WTC11 (cell line): Measurements from ENCODE around the gene CLIP3. TPM values are rescaled to one million over a fixed set of nuclear protein-coding genes. Genes with fewer than 3 reads are reported as not detected.
A peak's percentile ranks its signal among the peaks of the same experiment; 100 is the strongest.

ENCODE experiments used
- ATAC-seq: fragments of 200-7000 bp; cut with Tn5 transposase; 2 replicates; pipeline ENCODE4 v1.10.0; 2021; ENCODE audit warnings: mild to moderate bottlenecking, moderate library complexity
- CTCF ChIA-PET: fragments of 300-600 bp; sonication (Branson Sonifier 250); formaldehyde crosslinking; loops from one replicate; lab custom pipeline; 2021; ENCODE audit warnings: antibody characterized with exemption; lab: Charles Lee
- POLR2A ChIA-PET: fragments of 350-600 bp; sonication (Branson Sonifier 250); formaldehyde crosslinking; loops from one replicate; lab custom pipeline; 2021; ENCODE audit warnings: antibody characterized with exemption; lab: Charles Lee
- DNase-seq: peaks from one replicate; pipeline ENCODE4 v3.0.0; 2021; ENCODE audit warnings: low spot score
- H3K27ac Mint-ChIP-seq: 2 replicates; pipeline ENCODE4 v1.8.0; 2021; ENCODE audit warnings: mixed read lengths
- H3K27me3 Mint-ChIP-seq: 2 replicates; pipeline ENCODE4 v1.8.0; 2021; ENCODE audit warnings: low read depth, mild to moderate bottlenecking, moderate library complexity, mixed read lengths
- H3K36me3 Mint-ChIP-seq: 2 replicates; pipeline ENCODE4 v1.8.0; 2021; ENCODE audit warnings: mixed read lengths
- H3K4me1 Mint-ChIP-seq: 2 replicates; pipeline ENCODE4 v1.8.0; 2022; ENCODE audit warnings: mixed read lengths
- H3K4me3 Mint-ChIP-seq: 2 replicates; pipeline ENCODE4 v1.8.0; 2021; ENCODE audit warnings: mild to moderate bottlenecking, moderate library complexity, mixed read lengths
- H3K9me3 Mint-ChIP-seq: 2 replicates; pipeline ENCODE4 v1.8.0; 2021; ENCODE audit warnings: mixed read lengths
- ATF1 ChIP-seq: sonication (generic); formaldehyde crosslinking; IDR thresholded peaks from 2 replicates; pipeline ENCODE4 v1.8.1; 2023; ENCODE audit warnings: mild to moderate bottlenecking, moderate library complexity, missing genetic modification reagents
- ATF2 ChIP-seq: sonication (generic); formaldehyde crosslinking; IDR thresholded peaks from 2 replicates; pipeline ENCODE4 v1.8.1; 2022; ENCODE audit warnings: low read depth, missing genetic modification reagents, borderline replicate concordance
- CREB1 ChIP-seq: sonication (generic); formaldehyde crosslinking; IDR thresholded peaks from 2 replicates; pipeline ENCODE4 v1.8.0; 2023; ENCODE audit warnings: mild to moderate bottlenecking, missing genetic modification reagents
- CREM ChIP-seq: sonication (generic); formaldehyde crosslinking; IDR thresholded peaks from 2 replicates; pipeline ENCODE4 v1.8.1; 2022; ENCODE audit warnings: mild to moderate bottlenecking, missing genetic modification reagents, moderate library complexity
- ETV6 ChIP-seq: sonication (generic); formaldehyde crosslinking; IDR thresholded peaks from 2 replicates; pipeline ENCODE4 v1.8.1; 2022; ENCODE audit warnings: mild to moderate bottlenecking, missing genetic modification reagents
- KAT7 ChIP-seq: sonication (generic); formaldehyde crosslinking; IDR thresholded peaks from 2 replicates; pipeline ENCODE4 v1.8.1; 2023; ENCODE audit warnings: missing genetic modification reagents, mild to moderate bottlenecking, borderline replicate concordance
- OVOL2 ChIP-seq: fragments of 250-450 bp; sonication (Bioruptor Pico); IDR thresholded peaks from 2 replicates; pipeline ENCODE4 v1.9.0; 2021; ENCODE audit warnings: mild to moderate bottlenecking, borderline replicate concordance
- PRRX2 ChIP-seq: fragments of 250-450 bp; sonication (Bioruptor Pico); IDR thresholded peaks from 2 replicates; pipeline ENCODE4 v1.8.0; 2021; ENCODE audit warnings: mild to moderate bottlenecking
- total RNA-seq: library from RNA; stranded (reverse); gene quantifications from 3 replicates; pipeline ENCODE4 v1.2.3, GENCODE V29; 2021
- TF ChIP-seq, protein P1 (sequence below): sonication (generic); formaldehyde crosslinking; IDR thresholded peaks from 2 replicates; pipeline ENCODE4 v1.8.1; 2022; ENCODE audit warnings: mild to moderate bottlenecking, missing genetic modification reagents, moderate library complexity, borderline replicate concordance
- TF ChIP-seq, protein P2 (sequence below): sonication (generic); formaldehyde crosslinking; IDR thresholded peaks from 2 replicates; pipeline ENCODE4 v1.8.1; 2023; ENCODE audit warnings: mild to moderate bottlenecking, missing genetic modification reagents
- TF ChIP-seq, protein P3 (sequence below): fragments of 250-450 bp; sonication (Bioruptor Pico); IDR thresholded peaks from 2 replicates; pipeline ENCODE4 v2.1.2; 2022; ENCODE audit warnings: mild to moderate bottlenecking, moderate library complexity
- TF ChIP-seq, protein P4 (sequence below): sonication (generic); formaldehyde crosslinking; IDR thresholded peaks from 2 replicates; pipeline ENCODE4 v1.8.0; 2022; ENCODE audit warnings: mild to moderate bottlenecking, missing genetic modification reagents
- TF ChIP-seq, protein P5 (sequence below): sonication (generic); formaldehyde crosslinking; IDR thresholded peaks from 2 replicates; pipeline ENCODE4 v1.8.1; 2023; ENCODE audit warnings: mild to moderate bottlenecking, moderate library complexity, missing genetic modification reagents
- TF ChIP-seq, protein P6 (sequence below): sonication (generic); formaldehyde crosslinking; IDR thresholded peaks from 2 replicates; pipeline ENCODE4 v1.8.1; 2022; ENCODE audit warnings: low read depth, mild to moderate bottlenecking, moderate library complexity, missing genetic modification reagents, borderline replicate concordance
- TF ChIP-seq, protein P7 (sequence below): sonication (generic); formaldehyde crosslinking; conservative IDR thresholded peaks from 2 replicates; pipeline ENCODE4 v1.8.1; 2022; ENCODE audit warnings: mild to moderate bottlenecking, missing genetic modification reagents
- TF ChIP-seq, protein P8 (sequence below): fragments of 250-450 bp; sonication (Bioruptor Pico); IDR thresholded peaks from 2 replicates; pipeline ENCODE4 v1.9.0; 2021; ENCODE audit warnings: moderate library complexity, mild to moderate bottlenecking, inconsistent platforms, borderline replicate concordance

Gene CLIP3
- total RNA-seq, 1 experiment from 2014 or later, result 16.2 TPM

- TF ChIP-seq KAT7 (CRISPR knock-in tag) (0 out of 2 replicates have a peak, but pooled peaks have one; percentile 58), ETV6 (CRISPR knock-in tag) (peak; percentile 72; the same call in 1 of the 2 replicates), ATF1 (CRISPR knock-in tag) (0 out of 2 replicates have a peak, but pooled peaks have one; percentile 31), CREM (CRISPR knock-in tag) (peak; percentile 74; the same call in 1 of the 2 replicates)
- TF ChIP-seq, protein P1, sequence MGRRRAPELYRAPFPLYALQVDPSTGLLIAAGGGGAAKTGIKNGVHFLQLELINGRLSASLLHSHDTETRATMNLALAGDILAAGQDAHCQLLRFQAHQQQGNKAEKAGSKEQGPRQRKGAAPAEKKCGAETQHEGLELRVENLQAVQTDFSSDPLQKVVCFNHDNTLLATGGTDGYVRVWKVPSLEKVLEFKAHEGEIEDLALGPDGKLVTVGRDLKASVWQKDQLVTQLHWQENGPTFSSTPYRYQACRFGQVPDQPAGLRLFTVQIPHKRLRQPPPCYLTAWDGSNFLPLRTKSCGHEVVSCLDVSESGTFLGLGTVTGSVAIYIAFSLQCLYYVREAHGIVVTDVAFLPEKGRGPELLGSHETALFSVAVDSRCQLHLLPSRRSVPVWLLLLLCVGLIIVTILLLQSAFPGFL (CRISPR knock-in tag), result 0 out of 2 replicates have a peak, but pooled peaks have one; percentile 26
- TF ChIP-seq, protein P2, sequence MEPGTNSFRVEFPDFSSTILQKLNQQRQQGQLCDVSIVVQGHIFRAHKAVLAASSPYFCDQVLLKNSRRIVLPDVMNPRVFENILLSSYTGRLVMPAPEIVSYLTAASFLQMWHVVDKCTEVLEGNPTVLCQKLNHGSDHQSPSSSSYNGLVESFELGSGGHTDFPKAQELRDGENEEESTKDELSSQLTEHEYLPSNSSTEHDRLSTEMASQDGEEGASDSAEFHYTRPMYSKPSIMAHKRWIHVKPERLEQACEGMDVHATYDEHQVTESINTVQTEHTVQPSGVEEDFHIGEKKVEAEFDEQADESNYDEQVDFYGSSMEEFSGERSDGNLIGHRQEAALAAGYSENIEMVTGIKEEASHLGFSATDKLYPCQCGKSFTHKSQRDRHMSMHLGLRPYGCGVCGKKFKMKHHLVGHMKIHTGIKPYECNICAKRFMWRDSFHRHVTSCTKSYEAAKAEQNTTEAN (CRISPR knock-in tag), result 0 out of 2 replicates have a peak, but pooled peaks have one; percentile 56
- TF ChIP-seq, protein P3, sequence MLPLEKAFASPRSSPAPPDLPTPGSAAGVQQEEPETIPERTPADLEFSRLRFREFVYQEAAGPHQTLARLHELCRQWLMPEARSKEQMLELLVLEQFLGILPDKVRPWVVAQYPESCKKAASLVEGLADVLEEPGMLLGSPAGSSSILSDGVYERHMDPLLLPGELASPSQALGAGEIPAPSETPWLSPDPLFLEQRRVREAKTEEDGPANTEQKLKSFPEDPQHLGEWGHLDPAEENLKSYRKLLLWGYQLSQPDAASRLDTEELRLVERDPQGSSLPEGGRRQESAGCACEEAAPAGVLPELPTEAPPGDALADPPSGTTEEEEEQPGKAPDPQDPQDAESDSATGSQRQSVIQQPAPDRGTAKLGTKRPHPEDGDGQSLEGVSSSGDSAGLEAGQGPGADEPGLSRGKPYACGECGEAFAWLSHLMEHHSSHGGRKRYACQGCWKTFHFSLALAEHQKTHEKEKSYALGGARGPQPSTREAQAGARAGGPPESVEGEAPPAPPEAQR (CRISPR knock-in tag), result no peak
- TF ChIP-seq, protein P4, sequence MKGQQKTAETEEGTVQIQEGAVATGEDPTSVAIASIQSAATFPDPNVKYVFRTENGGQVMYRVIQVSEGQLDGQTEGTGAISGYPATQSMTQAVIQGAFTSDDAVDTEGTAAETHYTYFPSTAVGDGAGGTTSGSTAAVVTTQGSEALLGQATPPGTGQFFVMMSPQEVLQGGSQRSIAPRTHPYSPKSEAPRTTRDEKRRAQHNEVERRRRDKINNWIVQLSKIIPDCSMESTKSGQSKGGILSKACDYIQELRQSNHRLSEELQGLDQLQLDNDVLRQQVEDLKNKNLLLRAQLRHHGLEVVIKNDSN (CRISPR knock-in tag), result peak; percentile 7
These were observed 37.4 kb downstream of the CLIP3 start, which contains the start of gene SDHAF1 (continued) for GRCh38 chr19:35995048-35995993.

GRCh38 chr19:35993923-35994598 lies 38.6 kb downstream of the CLIP3 start:
- CTCF ChIA-PET, result interaction anchor here (0.6 to 2.6 kb wide), 26 partner anchors 10 to 210 kb away, joined by 3 to 13 read pairs (median 4); partner anchors contain the start of genes ALKBH6, SYNE4 and THAP8
- H3K9me3 Mint-ChIP-seq, result peaks cover under 1% of the 10 kb centered on the region; the same call in 1 of the 2 replicates
- H3K27ac Mint-ChIP-seq, result no peak overlapping the region
- peaks cover 10% of the 10 kb centered on the region for H3K27me3 Mint-ChIP-seq
- peak; percentile 61 for ATAC-seq
- TF ChIP-seq, protein P5, sequence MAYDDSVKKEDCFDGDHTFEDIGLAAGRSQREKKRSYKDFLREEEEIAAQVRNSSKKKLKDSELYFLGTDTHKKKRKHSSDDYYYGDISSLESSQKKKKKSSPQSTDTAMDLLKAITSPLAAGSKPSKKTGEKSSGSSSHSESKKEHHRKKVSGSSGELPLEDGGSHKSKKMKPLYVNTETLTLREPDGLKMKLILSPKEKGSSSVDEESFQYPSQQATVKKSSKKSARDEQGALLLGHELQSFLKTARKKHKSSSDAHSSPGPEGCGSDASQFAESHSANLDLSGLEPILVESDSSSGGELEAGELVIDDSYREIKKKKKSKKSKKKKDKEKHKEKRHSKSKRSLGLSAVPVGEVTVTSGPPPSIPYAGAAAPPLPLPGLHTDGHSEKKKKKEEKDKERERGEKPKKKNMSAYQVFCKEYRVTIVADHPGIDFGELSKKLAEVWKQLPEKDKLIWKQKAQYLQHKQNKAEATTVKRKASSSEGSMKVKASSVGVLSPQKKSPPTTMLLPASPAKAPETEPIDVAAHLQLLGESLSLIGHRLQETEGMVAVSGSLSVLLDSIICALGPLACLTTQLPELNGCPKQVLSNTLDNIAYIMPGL (CRISPR knock-in tag), result 0 out of 2 replicates have a peak, but pooled peaks have one; percentile 40
- no peak for TF ChIP-seq PRRX2
- TF ChIP-seq CREB1 (CRISPR knock-in tag), result no peak
- TF ChIP-seq, protein P6, sequence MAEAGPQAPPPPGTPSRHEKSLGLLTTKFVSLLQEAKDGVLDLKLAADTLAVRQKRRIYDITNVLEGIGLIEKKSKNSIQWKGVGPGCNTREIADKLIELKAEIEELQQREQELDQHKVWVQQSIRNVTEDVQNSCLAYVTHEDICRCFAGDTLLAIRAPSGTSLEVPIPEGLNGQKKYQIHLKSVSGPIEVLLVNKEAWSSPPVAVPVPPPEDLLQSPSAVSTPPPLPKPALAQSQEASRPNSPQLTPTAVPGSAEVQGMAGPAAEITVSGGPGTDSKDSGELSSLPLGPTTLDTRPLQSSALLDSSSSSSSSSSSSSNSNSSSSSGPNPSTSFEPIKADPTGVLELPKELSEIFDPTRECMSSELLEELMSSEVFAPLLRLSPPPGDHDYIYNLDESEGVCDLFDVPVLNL (CRISPR knock-in tag), result no peak
- TF ChIP-seq ATF2 (CRISPR knock-in tag), result no peak
- TF ChIP-seq, protein P7, sequence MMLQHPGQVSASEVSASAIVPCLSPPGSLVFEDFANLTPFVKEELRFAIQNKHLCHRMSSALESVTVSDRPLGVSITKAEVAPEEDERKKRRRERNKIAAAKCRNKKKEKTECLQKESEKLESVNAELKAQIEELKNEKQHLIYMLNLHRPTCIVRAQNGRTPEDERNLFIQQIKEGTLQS (CRISPR knock-in tag), result no peak
- TF ChIP-seq, protein P8, sequence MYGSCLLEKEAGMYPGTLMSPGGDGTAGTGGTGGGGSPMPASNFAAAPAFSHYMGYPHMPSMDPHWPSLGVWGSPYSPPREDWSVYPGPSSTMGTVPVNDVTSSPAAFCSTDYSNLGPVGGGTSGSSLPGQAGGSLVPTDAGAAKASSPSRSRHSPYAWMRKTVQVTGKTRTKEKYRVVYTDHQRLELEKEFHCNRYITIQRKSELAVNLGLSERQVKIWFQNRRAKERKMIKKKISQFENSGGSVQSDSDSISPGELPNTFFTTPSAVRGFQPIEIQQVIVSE, result no peak
- TF ChIP-seq OVOL2 (CRISPR knock-in tag), result no peak
- TF ChIP-seq, all 79 proteins: peak for 1
- peaks cover 14% of the 10 kb centered on the region for H3K4me1 Mint-ChIP-seq
- DNase-seq, result peak; percentile 69
- POLR2A ChIA-PET, result no interaction called here
- no peaks in the 10 kb centered on the region for H3K36me3 Mint-ChIP-seq
- peak overlapping the region; percentile 51 for H3K4me3 Mint-ChIP-seq
